ENCODE results near the gene AOC1.

AOC1 gene

GRCh38 chr7:150835019-150835418, 17.3 kb upstream of the AOC1 start:
- in situ Hi-C loops (cut with MboI; ENCODE audit: low pct_unique_long_range_greater_than_20kb, low sequenced_read_pairs, unreplicated experiment): no loop called here
- DNase-seq (ENCODE audit: low spot score): no peak
- TF ChIP-seq CTCF (IDR thresholded peaks at IDR 0.05; ENCODE audit: extremely low read depth, insufficient read depth, missing control alignments): no peak

- no peak for DNase-seq (ENCODE audit: low spot score)
- in situ Hi-C loops (cut with MboI; ENCODE audit: low pct_unique_long_range_greater_than_20kb, low sequenced_read_pairs, unreplicated experiment): no loop called here
- TF ChIP-seq CTCF (IDR thresholded peaks at IDR 0.05; ENCODE audit: extremely low read depth, insufficient read depth, missing control alignments): no peak
Observed at GRCh38 chr7:150835702-150836280, 16.5 kb upstream of the AOC1 start.

- no peak for DNase-seq (ENCODE audit: low spot score)
- no peak for TF ChIP-seq CTCF (IDR thresholded peaks at IDR 0.05; ENCODE audit: extremely low read depth, insufficient read depth, missing control alignments)
- in situ Hi-C loops (cut with MboI; ENCODE audit: low pct_unique_long_range_greater_than_20kb, low sequenced_read_pairs, unreplicated experiment): no loop called here
Observed at GRCh38 chr7:150838965-150839650, 13.2 kb upstream of the AOC1 start.

GRCh38 chr7:150842018-150842417, 10.3 kb upstream of the AOC1 start:
- no peak for TF ChIP-seq CTCF (IDR thresholded peaks at IDR 0.05; ENCODE audit: extremely low read depth, insufficient read depth, missing control alignments)
- no peak for DNase-seq (ENCODE audit: low spot score)
- in situ Hi-C loops (cut with MboI; ENCODE audit: low pct_unique_long_range_greater_than_20kb, low sequenced_read_pairs, unreplicated experiment): no loop called here

- in situ Hi-C loops (cut with MboI; ENCODE audit: low pct_unique_long_range_greater_than_20kb, low sequenced_read_pairs, unreplicated experiment): no loop called here
- DNase-seq (ENCODE audit: low spot score): no peak
- TF ChIP-seq CTCF (IDR thresholded peaks at IDR 0.05; ENCODE audit: extremely low read depth, insufficient read depth, missing control alignments): no peak
Observed at GRCh38 chr7:150842716-150843115, 9.6 kb upstream of the AOC1 start.

- no peak for TF ChIP-seq CTCF (IDR thresholded peaks at IDR 0.05; ENCODE audit: extremely low read depth, insufficient read depth, missing control alignments)
- DNase-seq (ENCODE audit: low spot score): no peak
- in situ Hi-C loops (cut with MboI; ENCODE audit: low pct_unique_long_range_greater_than_20kb, low sequenced_read_pairs, unreplicated experiment): no loop called here
Observed at GRCh38 chr7:150845421-150845861, 6.9 kb upstream of the AOC1 start.

Measured in GM13977 (cell line).